Anterior cingulate cortex (tissue), 58 donors: ENCODE results near the gene LDB3.
A peak's percentile ranks its signal among the peaks of the same experiment; 100 is the strongest.

Experiments used
- DNase-seq, 58 donors: peaks; one replicate each; lab custom pipeline; 2025; lab: John Stamatoyannopoulos, UW

LDB3 gene

DNA sequence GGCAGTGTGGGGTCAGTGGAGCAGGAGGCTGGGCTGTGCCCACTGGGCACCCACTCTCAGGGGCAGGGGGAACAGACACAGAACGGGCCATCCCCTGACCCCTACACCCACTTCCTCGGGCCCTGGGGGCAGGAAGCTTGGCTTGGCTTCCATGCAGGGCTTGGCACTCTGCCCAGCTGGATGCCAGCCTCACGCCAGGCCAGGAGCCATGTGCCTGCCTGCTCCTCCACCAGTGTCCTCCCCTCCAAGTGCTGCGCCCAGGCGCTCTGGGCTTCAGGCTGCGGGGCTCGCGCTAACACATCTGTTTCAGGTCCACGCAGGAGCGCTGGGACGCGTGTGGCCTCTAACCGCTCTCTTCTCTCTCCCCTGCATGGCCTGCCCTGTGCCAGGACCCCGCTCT is 12.7 kb downstream of the LDB3 start:
- DNase-seq = peak in 32 of 58 donors; percentile 8 to 66 (median 35)

DNA sequence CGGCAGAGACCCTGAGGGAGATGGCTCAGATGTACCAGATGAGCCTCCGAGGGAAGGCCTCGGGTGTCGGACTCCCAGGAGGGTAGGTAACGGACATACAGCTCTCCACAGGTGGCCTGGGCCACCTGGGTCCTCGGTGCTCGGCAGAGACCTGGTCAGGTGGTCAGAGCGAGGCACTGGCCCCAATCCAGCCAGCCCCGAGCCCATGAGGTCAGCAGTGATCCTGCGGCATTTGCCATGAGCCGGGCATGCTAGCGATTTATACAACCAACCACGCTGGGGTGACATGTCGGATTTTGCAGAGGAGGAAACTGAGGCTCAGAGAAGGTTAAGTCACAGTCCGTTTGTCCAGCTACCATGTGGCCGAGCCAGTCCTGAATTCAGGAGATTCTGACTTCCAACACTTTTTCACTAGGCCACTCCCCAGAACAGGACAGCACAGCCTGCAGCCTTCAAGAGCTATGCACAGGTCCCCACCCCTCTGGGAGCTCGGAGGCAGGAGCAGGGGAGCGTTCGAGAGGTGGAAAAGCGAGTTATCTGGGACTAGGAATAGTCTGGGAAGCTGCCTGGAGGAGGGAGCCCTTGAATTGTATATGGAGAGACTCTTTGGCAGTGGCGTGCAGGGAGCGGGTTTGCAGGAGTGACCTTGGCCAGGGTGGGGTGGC is 13.5 kb downstream of the LDB3 start:
- no peak for DNase-seq

- DNase-seq = no peak
Observed at GRCh38 chr10:86682675-86683074, 14.4 kb downstream of the LDB3 start.

GRCh38 chr10:86684331-86685097 is 16.2 kb downstream of the LDB3 start:
- peak in 19 of 58 donors; percentile 12 to 61 (median 28) for DNase-seq

GRCh38 chr10:86685416-86685815 is 17.1 kb downstream of the LDB3 start:
- DNase-seq = no peak

DNA sequence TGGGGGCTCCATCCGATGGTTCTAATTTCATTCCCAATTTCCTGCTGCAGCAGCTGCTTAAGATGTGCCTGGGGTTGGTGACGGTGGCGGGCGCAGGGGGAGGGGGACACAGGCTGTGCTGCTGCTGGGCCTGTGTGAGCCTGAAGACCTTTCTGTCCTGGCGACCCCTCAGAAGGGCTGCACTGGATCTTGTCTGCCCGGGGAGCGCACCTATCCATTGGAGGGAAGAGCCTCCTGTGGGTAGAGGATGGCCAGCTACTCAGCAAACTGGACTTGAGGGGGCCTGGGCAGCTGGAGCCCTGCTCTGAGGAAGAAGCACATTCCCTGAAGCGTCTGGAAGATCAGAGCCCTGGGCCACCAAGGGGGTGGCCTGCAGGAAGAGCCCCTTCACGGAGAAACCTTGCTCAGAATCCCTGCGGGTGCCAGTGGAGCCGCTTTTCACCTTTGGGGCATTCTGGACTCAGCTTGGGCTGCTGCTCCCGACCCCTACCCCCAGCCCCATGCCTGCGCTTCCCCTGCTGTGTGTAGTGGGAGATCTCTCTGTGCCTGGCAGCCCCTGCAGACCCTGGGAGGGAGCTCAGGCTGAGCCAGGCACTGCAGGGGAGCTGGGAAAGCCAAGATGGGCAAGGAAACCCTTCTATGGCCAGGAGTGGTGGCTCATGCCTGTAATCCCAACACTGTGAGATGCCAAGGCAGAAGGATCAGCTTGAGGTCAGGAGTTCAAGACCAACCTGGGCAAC is 17.8 kb downstream of the LDB3 start:
- no peak for DNase-seq

- DNase-seq = no peak
Observed at GRCh38 chr10:86686972-86687371, 18.7 kb downstream of the LDB3 start.

- DNase-seq = no peak
Observed at GRCh38 chr10:86687750-86688149, 19.4 kb downstream of the LDB3 start.

DNA sequence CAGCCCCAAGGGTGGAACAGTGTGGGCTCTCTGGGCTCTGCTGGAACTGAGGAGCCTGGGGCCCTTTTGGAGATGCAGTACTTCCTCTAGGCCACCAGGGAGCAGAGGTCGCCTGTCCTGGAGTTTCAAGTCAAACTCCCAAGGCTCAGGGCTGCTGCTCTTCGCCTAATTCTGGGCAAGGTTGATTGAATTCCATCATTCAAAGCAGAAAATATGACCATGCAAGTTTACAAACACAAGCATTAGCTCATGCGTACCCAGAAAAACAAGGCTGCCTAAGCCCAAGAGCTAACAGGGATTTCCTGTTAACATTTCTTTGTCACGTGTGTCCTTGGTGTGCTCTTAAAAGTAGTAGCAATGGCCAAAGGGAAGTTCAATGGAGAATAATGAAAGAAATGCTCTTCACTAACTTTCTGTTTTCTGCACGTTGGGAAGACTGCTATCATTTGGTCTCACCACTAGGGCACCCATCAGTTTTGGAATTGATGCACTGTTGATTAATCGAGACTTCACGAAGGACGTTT is 20.1 kb downstream of the LDB3 start:
- peak in 43 of 58 donors; percentile 11 to 63 (median 32) for DNase-seq

DNA sequence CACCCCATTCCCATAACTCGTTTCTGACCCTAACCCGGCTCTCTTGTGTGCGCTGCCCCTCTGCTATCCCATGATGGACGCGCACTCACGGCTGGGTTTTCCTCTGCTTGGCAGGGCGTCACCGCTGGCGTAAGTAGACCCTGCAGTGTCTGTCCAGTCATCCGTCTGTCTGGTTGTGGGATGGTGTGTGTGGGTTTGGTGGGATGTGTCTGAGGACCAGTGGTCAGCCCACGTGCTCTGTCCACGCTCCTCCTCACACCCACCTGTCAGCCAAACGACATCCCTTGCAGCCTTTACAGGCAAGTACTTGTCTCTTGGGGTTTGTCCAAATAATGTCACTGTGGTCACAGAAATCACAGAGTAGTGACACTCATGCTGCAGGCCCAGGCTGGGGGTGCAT is 20.8 kb downstream of the LDB3 start:
- no peak for DNase-seq

GRCh38 chr10:86690231-86690630 is 21.9 kb downstream of the LDB3 start:
- DNase-seq = no peak

- DNase-seq = no peak
Observed at GRCh38 chr10:86690657-86691084, 22.4 kb downstream of the LDB3 start.

DNA sequence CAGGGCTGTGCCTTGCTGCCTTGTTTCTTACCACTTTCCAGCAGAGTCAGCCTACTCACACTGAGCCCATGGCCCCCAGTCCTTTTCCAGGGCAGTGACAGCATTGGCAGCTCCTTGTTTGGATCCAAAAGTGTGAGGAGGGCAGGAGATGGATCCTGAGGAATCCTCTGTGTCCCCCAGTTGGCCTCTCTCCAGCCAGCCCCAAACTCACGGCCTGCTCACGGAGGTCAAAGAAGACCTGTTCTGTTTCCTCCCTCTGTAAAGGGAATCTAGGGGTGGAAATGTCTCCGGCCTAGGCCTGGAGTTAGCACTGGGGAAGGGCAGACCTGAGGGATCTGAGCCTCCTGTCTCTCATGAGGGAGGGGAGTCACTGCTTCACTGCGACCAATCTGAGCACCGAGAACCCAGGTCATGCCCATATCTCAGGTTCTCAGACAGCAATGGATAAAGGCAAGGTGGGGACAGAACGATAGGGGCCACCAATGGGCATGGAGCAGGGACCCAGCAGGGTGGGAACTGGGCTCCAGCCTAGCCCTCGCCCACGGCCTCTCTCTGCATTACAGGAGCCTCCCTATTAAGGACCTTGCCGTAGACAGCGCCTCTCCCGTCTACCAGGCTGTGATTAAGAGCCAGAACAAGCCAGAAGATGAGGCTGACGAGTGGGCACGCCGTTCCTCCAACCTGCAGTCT is 23.2 kb downstream of the LDB3 start:
- no peak for DNase-seq

DNA sequence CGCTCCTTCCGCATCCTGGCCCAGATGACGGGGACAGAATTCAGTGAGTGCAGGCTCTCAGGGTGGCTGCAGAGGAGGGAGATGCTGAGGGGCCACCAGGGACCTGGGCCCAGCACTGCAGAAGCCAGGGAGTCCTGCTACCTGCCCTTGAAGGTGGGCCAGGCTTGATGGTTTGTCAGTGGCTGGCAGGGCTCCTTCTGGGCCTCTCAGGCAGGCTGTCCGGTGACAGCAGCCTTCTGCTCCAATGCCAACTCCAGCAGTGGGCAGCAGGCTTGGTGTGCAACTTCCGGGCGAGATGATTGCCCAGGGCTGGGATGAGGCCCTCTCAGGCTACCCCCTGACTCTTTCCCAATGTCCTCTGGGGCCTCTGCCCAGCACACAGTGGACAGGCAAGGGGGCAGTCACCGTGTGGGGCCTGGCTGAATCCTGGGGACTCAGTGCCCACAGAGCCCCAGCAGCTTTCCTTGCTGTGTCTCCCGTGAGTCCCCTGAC is 23.8 kb downstream of the LDB3 start:
- no peak for DNase-seq

DNA sequence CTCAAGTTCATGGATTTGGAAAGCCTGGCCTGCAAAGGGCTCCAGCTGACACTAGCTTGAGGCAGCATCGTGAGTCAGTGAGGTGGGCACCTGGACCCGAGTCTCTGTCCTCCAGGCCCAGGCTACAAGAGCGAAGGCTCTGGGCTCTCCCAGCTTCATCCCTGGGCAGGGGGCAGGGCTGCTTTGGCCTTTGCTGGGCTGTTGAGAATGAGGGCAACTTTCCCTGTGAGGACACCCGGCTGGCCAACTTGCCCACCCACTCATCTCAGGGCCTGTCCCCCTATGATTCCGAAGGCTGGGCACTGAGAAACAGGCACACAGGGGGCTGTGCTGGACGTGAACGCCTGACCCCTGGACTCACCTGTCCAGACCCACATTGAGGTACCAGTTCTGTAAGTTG is 24.4 kb downstream of the LDB3 start:
- DNase-seq = no peak

GRCh38 chr10:86693275-86693674 is 25.0 kb downstream of the LDB3 start:
- DNase-seq = no peak

DNA sequence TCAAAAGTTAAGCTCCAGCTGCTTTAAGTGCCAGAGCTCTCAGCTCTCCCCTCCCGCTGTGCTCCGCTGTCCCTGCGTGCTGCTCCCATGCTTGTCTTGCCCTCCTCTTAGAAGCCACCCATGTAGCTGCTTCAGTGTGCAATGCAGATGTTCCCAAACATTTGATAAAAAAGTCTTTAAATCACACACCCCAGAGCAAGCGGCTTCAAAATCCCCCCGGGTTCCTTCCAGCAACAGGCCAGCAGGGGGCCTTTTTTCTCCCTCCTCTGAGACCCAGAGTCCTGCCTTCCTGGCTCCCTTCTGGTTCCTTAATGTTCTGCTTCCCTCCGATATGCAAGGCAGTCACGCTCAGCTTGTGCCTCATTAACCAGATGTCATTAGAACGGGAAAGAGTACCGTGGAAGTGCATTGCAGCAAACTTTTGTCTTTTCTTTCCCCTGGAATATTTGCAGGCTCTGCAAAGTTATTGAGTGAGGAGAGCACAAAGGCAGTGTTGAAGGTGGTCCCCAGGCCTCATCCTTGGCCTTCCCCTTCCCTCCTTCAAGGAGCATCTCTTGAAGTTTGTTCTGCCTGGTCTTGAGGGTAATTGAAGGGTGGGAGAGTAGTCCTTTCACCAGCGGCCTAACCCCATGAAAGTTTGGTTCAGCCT is 25.5 kb downstream of the LDB3 start:
- DNase-seq = peak in 18 of 58 donors; percentile 10 to 35 (median 19)

DNA sequence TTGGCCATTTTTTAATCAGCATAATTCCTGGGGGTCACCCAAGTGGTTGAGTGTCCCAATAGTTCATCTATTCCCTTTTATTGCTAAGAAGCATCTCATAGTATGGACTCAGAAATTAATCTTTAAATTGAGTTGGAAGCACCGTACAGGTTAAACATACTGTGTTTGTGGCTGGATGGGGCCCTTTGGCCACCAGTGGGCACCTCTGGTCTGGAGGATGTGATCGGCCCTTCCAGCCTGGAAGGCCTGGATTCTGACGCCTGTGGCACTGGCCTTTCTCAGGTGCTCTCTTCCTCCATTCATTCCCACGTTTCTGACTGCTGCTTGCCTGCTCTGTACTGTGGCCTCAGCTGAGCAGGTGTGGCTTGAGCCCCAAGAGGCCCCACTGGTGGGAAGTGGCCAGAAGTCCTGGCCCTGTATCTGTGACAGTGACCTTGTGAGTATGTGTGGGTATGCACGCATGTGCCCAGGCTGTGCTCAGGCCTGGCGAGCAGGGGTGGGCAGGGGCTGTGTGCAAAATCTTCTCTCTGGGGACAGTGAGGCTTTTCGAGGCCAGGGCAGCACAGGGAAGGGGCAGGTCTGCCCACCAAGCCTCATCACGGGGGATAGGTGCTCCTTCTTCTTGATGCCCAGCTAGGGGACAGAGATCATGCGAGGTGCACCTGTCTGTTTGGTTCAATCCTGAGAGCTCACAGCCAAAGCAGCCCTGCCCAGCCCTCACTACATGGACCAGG is 30.1 kb downstream of the LDB3 start:
- DNase-seq = no peak

- no peak for DNase-seq
Observed at GRCh38 chr10:86699125-86699524, 30.8 kb downstream of the LDB3 start.
